OCI-LY3 (cell line): ENCODE data around the gene JAM3.

Experiments used
- H2AFZ ChIP-seq: fragments of 200-600, 300-600 bp; shearing (Covaris generic); 2 replicates; pipeline ENCODE4 v1.6.0; 2014; ENCODE audit warnings: antibody characterized with exemption, low read depth, low read length
- H3K27ac ChIP-seq: fragments of 200-600, 300-600 bp; sonication (generic); 2 replicates; pipeline ENCODE4 v1.5.1; 2014; ENCODE audit warnings: mild to moderate bottlenecking, low read length, moderate library complexity, mixed read lengths
- H3K27me3 ChIP-seq: fragments of 200-600, 300-600 bp; sonication (generic); 2 replicates; pipeline ENCODE4 v1.6.1; 2014; ENCODE audit warnings: low read depth, low read length, mixed read lengths
- H3K36me3 ChIP-seq: fragments of 200-600, 300-600 bp; sonication (generic); replicated peaks from 2 replicates; pipeline ENCODE3; 2014; ENCODE audit warnings: low read depth, low read length, mixed read lengths
- H3K4me1 ChIP-seq: fragments of 300-600, 200-600 bp; sonication (generic); 2 replicates; pipeline ENCODE4 v1.6.1; 2014; ENCODE audit warnings: low read length, mixed read lengths
- H3K4me2 ChIP-seq: fragments of 200-600, 300-600 bp; sonication (generic); 2 replicates; pipeline ENCODE4 v1.6.1; 2014; ENCODE audit warnings: low read length, mixed read lengths
- H3K4me3 ChIP-seq: fragments of 300-600, 200-600 bp; sonication (generic); 2 replicates; pipeline ENCODE4 v1.5.1; 2014; ENCODE audit warnings: antibody characterized with exemption, mild to moderate bottlenecking, low read length, moderate library complexity
- H3K79me2 ChIP-seq: fragments of 300-600, 200-600 bp; shearing (Covaris generic); 2 replicates; pipeline ENCODE4 v1.6.1; 2014; ENCODE audit warnings: mild to moderate bottlenecking, low read length, mixed read lengths
- H3K9ac ChIP-seq: fragments of 300-600, 200-600 bp; shearing (Covaris generic); 2 replicates; pipeline ENCODE4 v1.6.0; 2014; ENCODE audit warnings: mild to moderate bottlenecking, low read length, moderate library complexity
- H3K9me3 ChIP-seq: fragments of 200-600, 300-600 bp; shearing (Covaris generic); 2 replicates; pipeline ENCODE4 v1.6.1; 2014; ENCODE audit warnings: low read length, mixed read lengths; ENCODE audit not compliant: insufficient read depth
- H4K20me1 ChIP-seq: fragments of 200-600, 300-600 bp; sonication (generic); 2 replicates; pipeline ENCODE4 v1.6.1; 2016; ENCODE audit warnings: low read length, mixed read lengths; ENCODE audit not compliant: insufficient read depth
- EZH2phosphoT487 ChIP-seq: fragments of 200-600 bp; shearing (Covaris generic); IDR thresholded peaks from 2 replicates; pipeline ENCODE4 v1.6.1; 2018; ENCODE audit warnings: antibody characterized with exemption, mixed run types, low read depth
- TF ChIP-seq, protein P1 (sequence below): fragments of 200-600, 300-600 bp; sonication (generic); IDR thresholded peaks from 2 replicates; pipeline ENCODE4 v1.5.1; 2014; ENCODE audit warnings: antibody characterized with exemption, low read length, low read depth

Gene JAM3

GRCh38 chr11:134196756-134197155 lies 127.9 kb downstream of the JAM3 start:
- Histone ChIP-seq H3K36me3 (peaks cover 65% of the 10 kb centered on the region), H3K4me2 (no peak overlapping the region), H3K9ac (no peak overlapping the region), H3K27ac (no peak overlapping the region), H3K4me3 (no peak overlapping the region), H3K4me1 (no peaks in the 10 kb centered on the region), H3K9me3 (no peaks in the 10 kb centered on the region), H2AFZ (no peak overlapping the region), H4K20me1 (peaks cover 3% of the 10 kb centered on the region; the same call in 1 of the 2 replicates), H3K27me3 (no peaks in the 10 kb centered on the region), H3K79me2 (peaks cover 4% of the 10 kb centered on the region; the same call in 1 of the 2 replicates)
- TF ChIP-seq, protein P1, sequence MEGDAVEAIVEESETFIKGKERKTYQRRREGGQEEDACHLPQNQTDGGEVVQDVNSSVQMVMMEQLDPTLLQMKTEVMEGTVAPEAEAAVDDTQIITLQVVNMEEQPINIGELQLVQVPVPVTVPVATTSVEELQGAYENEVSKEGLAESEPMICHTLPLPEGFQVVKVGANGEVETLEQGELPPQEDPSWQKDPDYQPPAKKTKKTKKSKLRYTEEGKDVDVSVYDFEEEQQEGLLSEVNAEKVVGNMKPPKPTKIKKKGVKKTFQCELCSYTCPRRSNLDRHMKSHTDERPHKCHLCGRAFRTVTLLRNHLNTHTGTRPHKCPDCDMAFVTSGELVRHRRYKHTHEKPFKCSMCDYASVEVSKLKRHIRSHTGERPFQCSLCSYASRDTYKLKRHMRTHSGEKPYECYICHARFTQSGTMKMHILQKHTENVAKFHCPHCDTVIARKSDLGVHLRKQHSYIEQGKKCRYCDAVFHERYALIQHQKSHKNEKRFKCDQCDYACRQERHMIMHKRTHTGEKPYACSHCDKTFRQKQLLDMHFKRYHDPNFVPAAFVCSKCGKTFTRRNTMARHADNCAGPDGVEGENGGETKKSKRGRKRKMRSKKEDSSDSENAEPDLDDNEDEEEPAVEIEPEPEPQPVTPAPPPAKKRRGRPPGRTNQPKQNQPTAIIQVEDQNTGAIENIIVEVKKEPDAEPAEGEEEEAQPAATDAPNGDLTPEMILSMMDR: no peak
- TF ChIP-seq EZH2phosphoT487: no peak

- no peak overlapping the region for H3K4me2 ChIP-seq
- H4K20me1 ChIP-seq: peaks cover 3% of the 10 kb centered on the region; the same call in 1 of the 2 replicates
- H2AFZ ChIP-seq: no peak overlapping the region
- peaks cover 4% of the 10 kb centered on the region; the same call in 1 of the 2 replicates for H3K79me2 ChIP-seq
- H3K4me1 ChIP-seq: no peaks in the 10 kb centered on the region
- no peak overlapping the region for H3K4me3 ChIP-seq
- H3K27ac ChIP-seq: no peak overlapping the region
- no peak for TF ChIP-seq EZH2phosphoT487
- TF ChIP-seq, protein P1: no peak
- H3K9me3 ChIP-seq: no peaks in the 10 kb centered on the region
- H3K9ac ChIP-seq: no peak overlapping the region
- H3K36me3 ChIP-seq: peaks cover 69% of the 10 kb centered on the region
- H3K27me3 ChIP-seq: no peaks in the 10 kb centered on the region
These were observed 130.7 kb downstream of the JAM3 start for GRCh38 chr11:134199531-134199930.

GRCh38 chr11:134200688-134201087 lies 131.8 kb downstream of the JAM3 start:
- Histone ChIP-seq H4K20me1 (peaks cover 3% of the 10 kb centered on the region; the same call in 1 of the 2 replicates), H3K27ac (no peak overlapping the region), H3K79me2 (peaks cover 4% of the 10 kb centered on the region; the same call in 1 of the 2 replicates), H3K9me3 (no peaks in the 10 kb centered on the region), H3K36me3 (peaks cover 70% of the 10 kb centered on the region), H3K9ac (no peak overlapping the region), H3K4me1 (no peaks in the 10 kb centered on the region), H2AFZ (no peak overlapping the region), H3K4me3 (no peak overlapping the region), H3K27me3 (no peaks in the 10 kb centered on the region), H3K4me2 (no peak overlapping the region)
- no peak for TF ChIP-seq EZH2phosphoT487
- TF ChIP-seq, protein P1: no peak
